Calu3 (cell line): ENCODE data around the gene IL6. TPM values are rescaled to one million over a fixed set of nuclear protein-coding genes. Genes with fewer than 3 reads are reported as not detected.

Experiments used
- BruUV-seq: library from RNA; stranded (reverse); fragments of 400-500 nt; replicated peaks from 2 replicates; lab custom pipeline; 2021; lab: Mats Ljungman, UMichigan
- CTCF ChIA-PET: fragments of 300-600 bp; sonication (Branson Sonifier 250); formaldehyde crosslinking; loops from one replicate; lab custom pipeline; 2022; ENCODE audit warnings: antibody characterized with exemption; lab: Charles Lee
- DNase-seq: peaks from one replicate; pipeline ENCODE4 v3.0.0; 2022
- H3K27ac Mint-ChIP-seq: one replicate; pipeline ENCODE4 v1.8.0; 2022; ENCODE audit warnings: mixed read lengths; ENCODE audit not compliant: unreplicated experiment
- H3K27me3 Mint-ChIP-seq: one replicate; pipeline ENCODE4 v1.8.0; 2022; ENCODE audit warnings: mixed read lengths; ENCODE audit not compliant: unreplicated experiment
- H3K36me3 Mint-ChIP-seq: one replicate; pipeline ENCODE4 v1.8.0; 2022; ENCODE audit warnings: mild to moderate bottlenecking, moderate library complexity, mixed read lengths; ENCODE audit not compliant: insufficient read depth, unreplicated experiment
- H3K4me1 Mint-ChIP-seq: one replicate; pipeline ENCODE4 v1.8.0; 2022; ENCODE audit warnings: mild to moderate bottlenecking, low read depth, mixed read lengths; ENCODE audit not compliant: unreplicated experiment
- H3K4me3 Mint-ChIP-seq: one replicate; pipeline ENCODE4 v1.8.0; 2022; ENCODE audit warnings: mild to moderate bottlenecking, low read depth, moderate library complexity, mixed read lengths; ENCODE audit not compliant: unreplicated experiment
- H3K9me3 Mint-ChIP-seq: one replicate; pipeline ENCODE4 v1.8.0; 2022; ENCODE audit warnings: low read depth, mixed read lengths; ENCODE audit not compliant: unreplicated experiment
- intact Hi-C: fragments of 100-400 bp; cut with micrococcal nuclease; formaldehyde crosslinking; loops from one replicate; pipeline ENCODE4 v1.10.0; 2022; ENCODE audit not compliant: unreplicated experiment
- total RNA-seq: library from RNA; stranded (reverse); gene quantifications from 2 replicates; pipeline ENCODE4 v1.2.3, GENCODE V29; 2022
- TF ChIP-seq, protein P1 (sequence below): fragments of 200-600 bp; IDR thresholded peaks from one replicate; pipeline ENCODE4 v1.8.0; 2022; ENCODE audit warnings: antibody characterized with exemption; ENCODE audit not compliant: unreplicated experiment

The IL6 gene
- total RNA-seq, 1 experiment from 2014 or later: 20.7 TPM

DNA sequence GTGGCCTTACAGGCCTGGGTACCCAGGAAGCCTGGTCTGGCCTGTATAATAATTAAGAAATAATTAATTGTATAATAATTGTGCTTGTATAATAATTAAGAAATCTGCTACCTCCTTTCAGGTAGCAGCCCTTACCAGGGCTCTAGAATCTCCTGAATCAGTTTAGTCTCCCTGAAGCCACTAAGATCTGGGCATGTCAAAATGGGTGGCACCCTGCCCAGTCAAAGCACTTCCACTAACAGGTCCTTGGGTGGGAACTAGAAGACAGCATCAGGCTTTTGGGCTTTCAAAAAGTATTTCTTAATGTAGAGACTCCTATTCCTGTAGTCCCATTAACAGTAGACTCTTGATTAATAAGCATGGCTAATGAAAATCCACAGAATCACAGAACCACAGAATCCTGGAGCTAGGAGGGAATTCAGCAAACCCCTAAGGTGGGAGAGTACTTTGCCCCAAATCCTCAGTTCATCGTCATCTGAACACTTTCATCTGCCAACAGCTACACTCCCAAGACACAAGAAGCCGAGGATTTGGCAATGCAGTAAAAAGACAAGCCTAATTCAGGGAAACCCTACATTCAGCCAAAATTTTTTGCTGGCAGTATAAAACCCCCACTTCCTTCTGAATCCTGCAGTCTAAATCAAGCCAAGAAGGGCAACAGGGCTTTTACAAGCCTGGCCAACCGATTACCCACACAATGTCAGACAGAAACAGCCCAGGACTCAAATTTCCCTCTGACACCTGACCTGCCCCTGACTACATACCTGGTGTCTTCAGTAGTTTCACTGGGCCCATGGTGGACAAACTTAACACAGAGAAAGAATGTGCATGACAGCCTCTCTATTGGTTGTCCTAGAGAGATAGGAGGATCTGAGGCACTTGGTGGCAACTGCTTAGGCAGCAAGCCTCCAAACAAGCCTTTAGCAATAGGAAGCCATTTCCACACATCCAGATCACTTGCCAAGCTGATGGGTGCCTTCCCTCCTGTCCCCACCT is 5.9 kb upstream of the IL6 start:
- intact Hi-C loops: no loop called here
- TF ChIP-seq, protein P1, sequence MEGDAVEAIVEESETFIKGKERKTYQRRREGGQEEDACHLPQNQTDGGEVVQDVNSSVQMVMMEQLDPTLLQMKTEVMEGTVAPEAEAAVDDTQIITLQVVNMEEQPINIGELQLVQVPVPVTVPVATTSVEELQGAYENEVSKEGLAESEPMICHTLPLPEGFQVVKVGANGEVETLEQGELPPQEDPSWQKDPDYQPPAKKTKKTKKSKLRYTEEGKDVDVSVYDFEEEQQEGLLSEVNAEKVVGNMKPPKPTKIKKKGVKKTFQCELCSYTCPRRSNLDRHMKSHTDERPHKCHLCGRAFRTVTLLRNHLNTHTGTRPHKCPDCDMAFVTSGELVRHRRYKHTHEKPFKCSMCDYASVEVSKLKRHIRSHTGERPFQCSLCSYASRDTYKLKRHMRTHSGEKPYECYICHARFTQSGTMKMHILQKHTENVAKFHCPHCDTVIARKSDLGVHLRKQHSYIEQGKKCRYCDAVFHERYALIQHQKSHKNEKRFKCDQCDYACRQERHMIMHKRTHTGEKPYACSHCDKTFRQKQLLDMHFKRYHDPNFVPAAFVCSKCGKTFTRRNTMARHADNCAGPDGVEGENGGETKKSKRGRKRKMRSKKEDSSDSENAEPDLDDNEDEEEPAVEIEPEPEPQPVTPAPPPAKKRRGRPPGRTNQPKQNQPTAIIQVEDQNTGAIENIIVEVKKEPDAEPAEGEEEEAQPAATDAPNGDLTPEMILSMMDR: no peak
- Mint-ChIP-seq H3K4me1 (peaks cover 59% of the 10 kb centered on the region), H3K27me3 (no peaks in the 10 kb centered on the region), H3K36me3 (peaks cover 2% of the 10 kb centered on the region), H3K27ac (no peak overlapping the region), H3K9me3 (no peaks in the 10 kb centered on the region), H3K4me3 (no peak overlapping the region)
- BruUV-seq: no TSS peak
- CTCF ChIA-PET: interaction anchor here (0.8 kb wide), 1 partner anchor 160 kb away, joined by 3 read pairs; no protein-coding TSS in a partner anchor
- no peak for DNase-seq

DNA sequence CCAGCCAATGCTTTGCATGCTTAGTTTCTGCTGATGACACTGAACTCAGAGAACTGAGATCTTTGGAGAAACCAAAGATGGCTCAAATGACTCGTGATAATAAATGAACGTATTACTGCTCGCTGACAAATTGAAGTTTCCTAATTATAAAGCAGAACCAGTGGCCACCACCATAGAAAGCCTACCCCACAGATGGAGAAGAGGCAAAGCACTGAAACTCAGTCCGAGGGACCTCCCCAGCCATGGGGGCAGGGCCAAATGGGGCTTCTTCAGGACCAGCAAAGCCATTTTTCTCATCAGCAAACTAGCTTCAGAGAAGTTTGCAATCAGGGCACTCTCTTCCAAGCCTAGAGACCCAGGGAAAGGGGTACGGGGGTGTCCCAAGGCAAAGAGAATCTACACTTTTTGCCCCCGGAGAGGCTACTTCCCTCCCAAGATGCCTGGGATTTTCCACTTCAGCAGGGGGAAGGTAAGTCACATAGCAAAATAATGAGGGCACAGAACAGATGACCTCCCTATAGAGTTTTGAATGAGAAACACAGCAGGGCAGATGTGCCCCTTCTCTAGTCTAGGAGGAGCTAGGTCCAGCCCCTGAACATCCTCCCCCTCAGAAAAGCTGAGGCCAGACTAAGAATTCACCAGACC is 4.3 kb upstream of the IL6 start:
- no peak for DNase-seq
- Mint-ChIP-seq H3K27me3 (no peaks in the 10 kb centered on the region), H3K4me3 (no peak overlapping the region), H3K4me1 (peaks cover 64% of the 10 kb centered on the region), H3K27ac (no peak overlapping the region), H3K9me3 (no peaks in the 10 kb centered on the region), H3K36me3 (peaks cover 18% of the 10 kb centered on the region)
- CTCF ChIA-PET: interaction anchor here (0.6 to 6.9 kb wide), 4 partner anchors 11 to 162 kb away, joined by 3 to 327 read pairs (median 3); no protein-coding TSS in a partner anchor
- intact Hi-C loops: no loop called here
- BruUV-seq: no TSS peak
- TF ChIP-seq, protein P1: no peak

DNA sequence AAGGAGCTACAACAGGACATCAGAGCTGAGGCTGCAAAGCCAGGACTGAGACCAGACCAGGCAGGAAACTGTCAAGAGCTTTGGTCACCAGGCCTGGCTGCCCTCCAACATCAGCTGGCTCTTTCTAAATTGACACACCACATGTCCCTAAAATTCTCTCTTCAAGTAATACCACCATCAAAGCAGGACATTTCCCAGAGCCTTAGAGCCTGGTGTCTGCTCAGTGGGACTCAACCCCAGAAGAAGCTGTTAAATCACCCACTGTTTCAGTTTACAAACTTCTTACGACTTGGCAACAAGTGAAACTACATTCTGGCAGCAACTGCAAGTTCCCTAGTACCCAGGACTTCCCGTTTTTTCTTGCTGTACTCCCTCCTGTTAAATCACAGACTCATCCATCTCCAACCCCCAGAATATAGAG is 3.8 kb upstream of the IL6 start:
- intact Hi-C loops: no loop called here
- no peak overlapping the region for H3K4me3 Mint-ChIP-seq
- CTCF ChIA-PET: interaction anchor here (0.6 to 6.9 kb wide), 6 partner anchors 11 to 162 kb away, joined by 3 to 327 read pairs (median 3); no protein-coding TSS in a partner anchor
- H3K9me3 Mint-ChIP-seq: no peaks in the 10 kb centered on the region
- no peak for DNase-seq
- H3K27ac Mint-ChIP-seq: no peak overlapping the region
- no peaks in the 10 kb centered on the region for H3K27me3 Mint-ChIP-seq
- H3K4me1 Mint-ChIP-seq: peaks cover 63% of the 10 kb centered on the region
- H3K36me3 Mint-ChIP-seq: peaks cover 18% of the 10 kb centered on the region
- no TSS peak for BruUV-seq
- TF ChIP-seq, protein P1: no peak

DNA sequence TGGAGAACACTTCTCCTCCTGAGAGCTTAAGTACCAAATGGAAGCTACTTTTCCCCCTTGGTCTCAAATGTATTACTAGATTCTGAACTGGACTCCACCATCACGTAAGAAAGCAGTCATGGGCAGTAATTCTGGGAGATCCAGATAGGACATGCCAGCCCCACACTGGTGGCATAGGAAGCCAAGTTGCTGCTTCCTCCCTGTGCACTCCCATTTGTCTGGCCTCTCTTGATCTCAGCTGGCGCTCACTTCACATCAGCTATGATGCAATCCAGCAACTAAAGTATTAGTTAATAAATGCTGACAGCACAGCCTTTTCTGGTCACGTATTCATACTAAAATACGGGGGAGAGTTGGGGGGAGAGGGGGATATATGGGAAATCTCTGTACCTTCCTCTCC is 3.4 kb upstream of the IL6 start:
- intact Hi-C loops: no loop called here
- no peak for DNase-seq
- BruUV-seq: no TSS peak
- Mint-ChIP-seq H3K27ac (no peak overlapping the region), H3K36me3 (peaks cover 18% of the 10 kb centered on the region), H3K27me3 (no peaks in the 10 kb centered on the region), H3K4me1 (peaks cover 63% of the 10 kb centered on the region), H3K4me3 (no peak overlapping the region), H3K9me3 (no peaks in the 10 kb centered on the region)
- TF ChIP-seq, protein P1: no peak
- CTCF ChIA-PET: interaction anchor here (0.6 to 6.9 kb wide), 7 partner anchors 9 to 163 kb away, joined by 3 to 327 read pairs (median 3); no protein-coding TSS in a partner anchor
